GM23338 (cell line): ENCODE data around the gene DGCR8.

Source experiments
- CREB1 ChIP-seq: fragments of 250-450 bp; sonication (Bioruptor Pico); IDR thresholded peaks from 2 replicates; pipeline ENCODE4 v1.5.0; 2020; ENCODE audit warnings: low read depth, mild to moderate bottlenecking, moderate library complexity
- EZH2 ChIP-seq: fragments of 200-600 bp; sonication (generic); IDR thresholded peaks from one replicate; pipeline ENCODE4 v1.8.0; 2017; ENCODE audit warnings: antibody characterized with exemption, mild to moderate bottlenecking, low read depth; ENCODE audit not compliant: unreplicated experiment
- EZH2phosphoT487 ChIP-seq: fragments of 200-600 bp; sonication (generic); IDR thresholded peaks from one replicate; pipeline ENCODE4 v1.8.1; 2018; ENCODE audit warnings: antibody characterized with exemption; ENCODE audit not compliant: unreplicated experiment
- POLR2AphosphoS5 ChIP-seq: IDR thresholded peaks from 2 replicates; pipeline ENCODE4 v1.6.1; 2016; ENCODE audit warnings: antibody characterized with exemption, low read depth
- STAT1 ChIP-seq: IDR thresholded peaks from one replicate; pipeline ENCODE4 v1.6.1; 2016; ENCODE audit warnings: antibody characterized with exemption; ENCODE audit not compliant: unreplicated experiment
- TF ChIP-seq, protein P1 (sequence below), 2 experiments: fragments of 200-600 bp in 1 of 2; sonication (generic) in 1 of 2; conservative IDR thresholded peaks; 2 replicates each; pipeline versions ENCODE4 v1.5.1 to v1.6.1; 2016 to 2017; ENCODE audit warnings: antibody characterized with exemption in 2 of 2, low read depth in 2 of 2, mild to moderate bottlenecking in 2 of 2, moderate library complexity in 1 of 2
- TF ChIP-seq, protein P2 (sequence below): IDR thresholded peaks from one replicate; pipeline ENCODE4 v1.6.1; 2018; ENCODE audit warnings: antibody characterized with exemption; ENCODE audit not compliant: unreplicated experiment
- TF ChIP-seq, protein P3 (sequence below): IDR thresholded peaks from 2 replicates; pipeline ENCODE4 v1.6.1; 2016; ENCODE audit warnings: antibody characterized with exemption

DNA sequence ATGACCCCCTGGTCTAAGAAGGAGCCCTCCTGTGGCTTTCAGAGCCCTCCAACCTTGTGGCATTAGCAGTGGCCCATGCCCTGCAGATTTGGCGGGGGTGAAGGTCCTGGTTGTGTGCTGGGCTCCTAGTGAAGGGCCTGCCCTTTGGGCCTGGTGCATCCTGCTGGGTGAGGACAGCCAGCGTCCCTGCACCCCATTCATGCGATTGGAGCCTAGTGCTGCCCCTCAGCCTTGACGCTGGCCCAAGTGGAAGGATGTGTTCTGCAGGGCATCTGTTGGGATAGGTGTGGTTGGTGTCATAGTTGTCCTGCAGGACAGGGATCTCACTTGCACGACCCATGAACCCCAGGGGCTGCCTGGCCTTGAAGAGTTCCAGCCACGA, 28.1 kb upstream of the DGCR8 start:
- TF ChIP-seq, protein P1, sequence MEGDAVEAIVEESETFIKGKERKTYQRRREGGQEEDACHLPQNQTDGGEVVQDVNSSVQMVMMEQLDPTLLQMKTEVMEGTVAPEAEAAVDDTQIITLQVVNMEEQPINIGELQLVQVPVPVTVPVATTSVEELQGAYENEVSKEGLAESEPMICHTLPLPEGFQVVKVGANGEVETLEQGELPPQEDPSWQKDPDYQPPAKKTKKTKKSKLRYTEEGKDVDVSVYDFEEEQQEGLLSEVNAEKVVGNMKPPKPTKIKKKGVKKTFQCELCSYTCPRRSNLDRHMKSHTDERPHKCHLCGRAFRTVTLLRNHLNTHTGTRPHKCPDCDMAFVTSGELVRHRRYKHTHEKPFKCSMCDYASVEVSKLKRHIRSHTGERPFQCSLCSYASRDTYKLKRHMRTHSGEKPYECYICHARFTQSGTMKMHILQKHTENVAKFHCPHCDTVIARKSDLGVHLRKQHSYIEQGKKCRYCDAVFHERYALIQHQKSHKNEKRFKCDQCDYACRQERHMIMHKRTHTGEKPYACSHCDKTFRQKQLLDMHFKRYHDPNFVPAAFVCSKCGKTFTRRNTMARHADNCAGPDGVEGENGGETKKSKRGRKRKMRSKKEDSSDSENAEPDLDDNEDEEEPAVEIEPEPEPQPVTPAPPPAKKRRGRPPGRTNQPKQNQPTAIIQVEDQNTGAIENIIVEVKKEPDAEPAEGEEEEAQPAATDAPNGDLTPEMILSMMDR (conservative IDR thresholded peaks at IDR 0.05; ENCODE audit: low read depth in 2 of 2) = no peak
- no peak for TF ChIP-seq EZH2phosphoT487
- TF ChIP-seq, protein P2, sequence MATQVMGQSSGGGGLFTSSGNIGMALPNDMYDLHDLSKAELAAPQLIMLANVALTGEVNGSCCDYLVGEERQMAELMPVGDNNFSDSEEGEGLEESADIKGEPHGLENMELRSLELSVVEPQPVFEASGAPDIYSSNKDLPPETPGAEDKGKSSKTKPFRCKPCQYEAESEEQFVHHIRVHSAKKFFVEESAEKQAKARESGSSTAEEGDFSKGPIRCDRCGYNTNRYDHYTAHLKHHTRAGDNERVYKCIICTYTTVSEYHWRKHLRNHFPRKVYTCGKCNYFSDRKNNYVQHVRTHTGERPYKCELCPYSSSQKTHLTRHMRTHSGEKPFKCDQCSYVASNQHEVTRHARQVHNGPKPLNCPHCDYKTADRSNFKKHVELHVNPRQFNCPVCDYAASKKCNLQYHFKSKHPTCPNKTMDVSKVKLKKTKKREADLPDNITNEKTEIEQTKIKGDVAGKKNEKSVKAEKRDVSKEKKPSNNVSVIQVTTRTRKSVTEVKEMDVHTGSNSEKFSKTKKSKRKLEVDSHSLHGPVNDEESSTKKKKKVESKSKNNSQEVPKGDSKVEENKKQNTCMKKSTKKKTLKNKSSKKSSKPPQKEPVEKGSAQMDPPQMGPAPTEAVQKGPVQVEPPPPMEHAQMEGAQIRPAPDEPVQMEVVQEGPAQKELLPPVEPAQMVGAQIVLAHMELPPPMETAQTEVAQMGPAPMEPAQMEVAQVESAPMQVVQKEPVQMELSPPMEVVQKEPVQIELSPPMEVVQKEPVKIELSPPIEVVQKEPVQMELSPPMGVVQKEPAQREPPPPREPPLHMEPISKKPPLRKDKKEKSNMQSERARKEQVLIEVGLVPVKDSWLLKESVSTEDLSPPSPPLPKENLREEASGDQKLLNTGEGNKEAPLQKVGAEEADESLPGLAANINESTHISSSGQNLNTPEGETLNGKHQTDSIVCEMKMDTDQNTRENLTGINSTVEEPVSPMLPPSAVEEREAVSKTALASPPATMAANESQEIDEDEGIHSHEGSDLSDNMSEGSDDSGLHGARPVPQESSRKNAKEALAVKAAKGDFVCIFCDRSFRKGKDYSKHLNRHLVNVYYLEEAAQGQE = no peak
- TF ChIP-seq POLR2AphosphoS5 = no peak
- TF ChIP-seq EZH2 = no peak
- TF ChIP-seq, protein P3, sequence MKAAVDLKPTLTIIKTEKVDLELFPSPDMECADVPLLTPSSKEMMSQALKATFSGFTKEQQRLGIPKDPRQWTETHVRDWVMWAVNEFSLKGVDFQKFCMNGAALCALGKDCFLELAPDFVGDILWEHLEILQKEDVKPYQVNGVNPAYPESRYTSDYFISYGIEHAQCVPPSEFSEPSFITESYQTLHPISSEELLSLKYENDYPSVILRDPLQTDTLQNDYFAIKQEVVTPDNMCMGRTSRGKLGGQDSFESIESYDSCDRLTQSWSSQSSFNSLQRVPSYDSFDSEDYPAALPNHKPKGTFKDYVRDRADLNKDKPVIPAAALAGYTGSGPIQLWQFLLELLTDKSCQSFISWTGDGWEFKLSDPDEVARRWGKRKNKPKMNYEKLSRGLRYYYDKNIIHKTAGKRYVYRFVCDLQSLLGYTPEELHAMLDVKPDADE = no peak
- no peak for TF ChIP-seq STAT1
- TF ChIP-seq CREB1 = no peak
